DMS53 treated with DMSO at 0.1 percent for 48 hours (cell line): ENCODE measurements around the gene NPC2.
"Not testable (repeated sequence)": the region's sequence is repeated elsewhere in the genome, so short reads cannot be mapped to it uniquely, and the experiment has no call there.

Experiments used
- DNase-seq: peaks from one replicate; lab custom pipeline; 2025; ENCODE audit not compliant: unreplicated experiment; lab: John Stamatoyannopoulos, UW

Gene NPC2

DNA sequence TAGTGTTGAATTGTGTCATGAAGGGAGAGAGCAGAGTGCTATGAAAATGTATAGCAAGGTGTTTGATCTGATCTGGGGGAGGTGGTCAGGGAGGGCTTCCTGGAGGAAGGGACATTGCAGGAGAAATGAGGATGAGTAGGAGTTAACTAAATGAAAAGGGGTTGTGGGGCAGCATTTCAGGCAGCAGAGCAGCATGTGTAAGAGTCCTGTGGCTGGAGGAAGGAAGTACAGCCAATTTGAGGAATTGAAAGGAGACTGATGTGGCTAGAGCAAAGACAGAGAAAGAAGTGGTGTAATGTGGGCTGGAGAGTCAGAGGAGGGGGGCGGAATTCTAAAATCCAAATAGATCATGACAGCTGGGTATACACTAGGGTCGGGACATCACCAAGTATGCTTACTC lies 20.5 kb downstream of the NPC2 start:
- no peak for DNase-seq

- no peak for DNase-seq
Measured at GRCh38 chr14:74469548-74470518, 23.3 kb downstream of the NPC2 start.

DNA sequence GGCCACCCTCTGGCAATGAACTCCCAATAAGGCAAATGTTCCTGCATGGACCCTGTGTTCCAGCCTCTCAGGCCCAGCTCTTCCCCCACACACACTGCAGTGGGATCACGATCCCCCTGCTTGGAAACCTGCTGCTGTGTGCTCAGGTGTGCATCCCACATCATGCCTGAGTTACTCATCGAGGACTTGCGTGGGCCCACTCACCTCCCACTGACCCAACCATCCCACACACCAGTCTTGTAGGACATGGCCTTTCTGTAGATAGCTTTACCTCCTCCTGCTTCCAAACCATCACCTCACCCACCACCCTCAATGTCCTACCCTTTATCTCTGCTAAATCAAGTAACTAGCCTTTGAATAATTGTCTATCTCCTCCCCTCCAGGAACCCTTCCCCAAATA lies 24.6 kb downstream of the NPC2 start:
- no peak for DNase-seq

- DNase-seq, result no peak
Measured at GRCh38 chr14:74465335-74465734, 27.8 kb downstream of the NPC2 start.

GRCh38 chr14:74464785-74465184 lies 28.3 kb downstream of the NPC2 start:
- DNase-seq, result no peak

DNA sequence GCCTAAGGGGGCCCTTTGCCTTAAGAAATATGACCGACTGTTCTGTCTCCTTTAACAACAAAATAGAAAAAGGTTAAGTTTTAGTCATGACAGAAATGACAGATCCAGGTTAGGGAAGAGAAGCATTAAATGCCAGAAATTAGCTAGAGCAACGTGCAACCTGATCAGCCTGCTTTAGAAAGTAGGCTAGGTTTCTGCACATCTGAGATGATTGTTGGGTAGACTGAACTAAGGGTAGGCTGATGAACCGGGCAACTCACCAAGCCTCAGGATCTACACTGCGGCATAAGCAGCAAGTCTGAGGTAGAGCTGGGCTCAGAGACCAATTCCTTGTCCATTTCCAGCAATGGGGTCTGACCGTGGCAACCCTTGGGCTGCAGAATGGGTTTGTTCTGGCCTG lies 29.4 kb downstream of the NPC2 start:
- no peak for DNase-seq

- DNase-seq, result no peak
Measured at GRCh38 chr14:74462993-74463392, 30.1 kb downstream of the NPC2 start.

DNA sequence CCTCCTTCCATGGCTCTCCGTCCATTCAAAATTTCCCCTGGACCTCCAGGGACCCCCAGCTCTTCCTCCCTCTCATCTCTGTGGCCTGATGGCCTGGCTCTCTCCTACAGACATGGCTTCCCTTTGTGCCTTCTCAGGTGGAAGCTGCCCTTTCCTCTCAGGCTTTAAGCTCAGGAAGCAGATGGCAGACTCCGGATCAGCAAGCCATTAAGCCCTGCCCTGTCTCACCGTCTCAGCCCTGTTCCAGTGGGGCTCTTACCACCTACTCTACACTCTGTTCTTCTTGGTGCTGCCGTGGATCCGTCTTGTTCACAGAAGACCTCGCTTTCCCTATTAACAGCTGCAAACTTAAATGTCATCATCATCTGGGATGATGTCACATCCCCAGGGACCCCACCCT lies 33.1 kb downstream of the NPC2 start:
- DNase-seq, result no peak

DNA sequence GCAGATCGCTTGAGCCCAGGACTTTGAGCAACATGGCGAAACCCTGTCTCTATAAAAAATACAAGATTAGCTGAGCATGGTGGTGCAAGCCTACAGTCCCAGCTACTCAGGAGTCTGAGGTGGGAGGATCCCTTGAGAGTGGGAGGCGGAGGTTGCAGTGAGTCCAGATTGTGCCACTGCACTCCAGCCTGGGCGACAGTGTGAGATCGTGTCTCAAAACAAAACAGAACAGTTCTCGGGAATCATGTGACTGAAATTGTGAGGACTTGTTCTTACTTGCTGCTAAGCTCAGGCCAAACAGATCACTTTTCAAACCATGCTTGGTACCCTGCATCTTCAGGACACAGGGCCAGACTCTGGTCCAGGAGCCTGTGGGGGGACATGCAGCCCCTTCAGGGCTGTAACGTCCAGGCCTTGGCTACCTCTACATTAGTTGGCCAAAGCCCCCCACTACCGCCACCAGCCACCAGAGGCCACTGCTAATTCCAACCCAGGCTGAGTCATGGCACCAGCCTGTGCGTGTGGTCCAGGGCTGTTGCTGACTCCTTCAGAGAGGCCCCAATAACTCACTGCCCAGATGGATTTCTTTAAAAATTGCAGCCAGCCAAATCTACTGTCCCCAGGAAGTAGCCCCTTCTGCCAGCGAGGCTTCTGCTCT lies 33.7 kb downstream of the NPC2 start:
- no peak for DNase-seq

- DNase-seq, result no peak
Measured at GRCh38 chr14:74457565-74457895, 35.6 kb downstream of the NPC2 start.

- DNase-seq, result no peak
Measured at GRCh38 chr14:74456684-74457564, 36.2 kb downstream of the NPC2 start.

- not testable (repeated sequence) for DNase-seq
Measured at GRCh38 chr14:74454397-74454796, 38.7 kb downstream of the NPC2 start.

DNA sequence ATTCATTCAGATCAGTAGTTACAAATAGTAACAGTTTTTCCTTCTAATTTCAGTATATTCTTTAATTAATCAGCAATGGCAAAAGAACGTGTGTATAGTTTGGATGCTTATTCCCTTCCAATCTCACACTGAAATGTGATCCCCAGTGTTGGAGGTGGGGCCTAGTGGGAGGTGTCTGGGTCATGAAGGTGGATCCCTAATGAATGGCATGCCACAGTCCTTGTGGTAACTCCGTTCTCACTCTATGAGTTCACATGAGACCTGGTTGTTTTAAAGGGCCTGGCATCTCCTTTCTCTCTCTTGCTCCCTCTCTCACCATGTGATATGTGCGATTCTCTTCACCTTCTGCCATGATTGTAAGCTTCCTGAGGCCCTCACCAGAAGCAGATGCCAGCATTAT lies 48.2 kb downstream of the NPC2 start:
- DNase-seq, result no peak

GRCh38 chr14:74442757-74443156 lies 50.3 kb downstream of the NPC2 start:
- DNase-seq, result no peak

DNA sequence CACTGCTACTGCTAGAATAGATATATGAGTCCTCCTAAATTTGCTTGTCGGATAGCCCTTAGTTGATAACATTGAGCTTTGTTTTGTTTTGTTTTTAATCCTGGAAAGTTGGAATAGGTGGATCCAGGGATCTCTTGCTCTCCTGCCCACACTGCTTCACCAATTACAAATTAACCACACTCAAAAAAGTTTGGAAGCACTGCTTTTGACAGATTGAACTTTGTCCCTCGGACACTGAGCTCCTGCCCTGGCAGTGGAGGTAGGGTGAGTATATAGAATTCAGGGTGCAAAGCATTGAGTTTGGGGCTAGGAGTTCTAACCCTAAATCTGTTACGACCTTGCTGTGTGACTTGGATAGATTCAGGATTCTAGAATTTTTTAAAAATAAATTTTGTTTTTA lies 52.0 kb downstream of the NPC2 start:
- no peak for DNase-seq

GRCh38 chr14:74438351-74438915 lies 54.7 kb downstream of the NPC2 start:
- no peak for DNase-seq

DNA sequence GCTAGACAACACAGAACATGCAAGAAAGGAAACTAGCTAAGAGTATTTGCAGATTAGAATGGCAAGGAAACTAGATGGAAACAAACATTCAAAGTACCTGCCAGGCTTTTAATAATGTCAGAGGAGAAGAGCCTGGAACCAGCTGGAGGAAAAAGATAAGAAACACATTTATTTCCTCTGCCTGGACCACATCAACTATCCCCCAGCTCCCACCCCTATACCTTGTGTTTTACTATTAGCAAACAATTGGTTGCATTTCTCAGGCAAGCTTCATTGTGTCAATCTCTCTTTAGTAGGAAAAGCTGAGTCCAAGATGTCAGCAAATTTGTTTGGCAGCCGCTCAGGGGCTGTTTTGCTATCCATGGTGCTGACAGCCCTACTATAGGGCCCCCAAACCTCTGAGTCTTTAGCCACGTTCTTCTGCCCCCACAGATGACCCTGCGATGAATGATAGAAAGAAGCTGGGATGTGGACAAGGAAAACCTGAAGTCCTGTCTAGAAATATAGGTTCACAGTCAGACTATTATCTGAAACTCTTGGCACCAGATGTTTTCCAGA lies 55.5 kb downstream of the NPC2 start:
- no peak for DNase-seq

- DNase-seq, result no peak
Measured at GRCh38 chr14:74434294-74434693, 58.8 kb downstream of the NPC2 start.

DNA sequence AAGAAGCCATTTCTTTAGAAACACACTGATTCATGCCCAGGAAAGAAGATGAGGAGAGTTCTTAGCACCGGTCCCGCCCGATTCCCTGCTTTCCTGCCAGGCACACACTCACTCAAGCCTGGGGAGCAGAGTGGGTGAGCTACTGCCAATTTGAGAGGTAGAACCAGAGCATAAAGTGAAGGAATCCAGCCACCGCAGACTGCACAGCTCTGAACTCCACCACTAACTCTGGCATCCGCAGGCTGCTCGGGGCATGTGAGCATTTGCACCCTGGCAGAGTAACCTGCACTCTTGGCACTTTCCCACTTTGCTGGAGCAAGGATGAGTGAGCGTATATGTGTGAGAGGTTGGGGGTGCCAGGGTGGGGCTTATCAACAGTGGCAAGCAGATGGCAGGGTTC lies 63.1 kb downstream of the NPC2 start:
- no peak for DNase-seq
